HEK293T (cell line): ENCODE results near the gene NDEL1.

ENCODE experiments used
- CTCF ChIA-PET: fragments of 350-600 bp; formaldehyde crosslinking; extraction: SDS; loops from one replicate; lab custom pipeline; 2021; ENCODE audit warnings: antibody characterized with exemption, inconsistent platforms; lab: Yijun Ruan, JAX
- POLR2A ChIA-PET: fragments of 350-600 bp; formaldehyde crosslinking; extraction: SDS; loops from one replicate; lab custom pipeline; 2020; ENCODE audit warnings: antibody characterized with exemption, inconsistent platforms; lab: Yijun Ruan, JAX
- DNase-seq: peaks from one replicate; pipeline ENCODE4 v3.0.0; 2012; ENCODE audit warnings: mixed read lengths; ENCODE audit errors: extremely low spot score
- ARNT ChIP-seq: fragments of 450-650 bp; IDR thresholded peaks from 2 replicates; pipeline ENCODE4 v1.6.1; 2017; ENCODE audit warnings: mild to moderate bottlenecking
- CTBP1 ChIP-seq: fragments of 450-650 bp; IDR thresholded peaks from 2 replicates; pipeline ENCODE4 v1.6.1; 2016; ENCODE audit warnings: borderline replicate concordance
- ELF4 ChIP-seq: fragments of 450-650 bp; IDR thresholded peaks from 2 replicates; pipeline ENCODE4 v1.6.1; 2017; ENCODE audit warnings: antibody characterized with exemption
- FOXA1 ChIP-seq: fragments of 450-650 bp; IDR thresholded peaks from 2 replicates; pipeline ENCODE4 v1.6.1; 2016; ENCODE audit warnings: mild to moderate bottlenecking
- FOXK2 ChIP-seq: fragments of 450-650 bp; IDR thresholded peaks from 2 replicates; pipeline ENCODE4 v1.6.1; 2016; ENCODE audit warnings: mild to moderate bottlenecking
- FOXM1 ChIP-seq: fragments of 450-650 bp; IDR thresholded peaks from 2 replicates; pipeline ENCODE4 v1.6.1; 2017; ENCODE audit warnings: mild to moderate bottlenecking, borderline replicate concordance
- HDGF ChIP-seq: fragments of 450-650 bp; IDR thresholded peaks from 2 replicates; pipeline ENCODE4 v1.6.1; 2017; ENCODE audit warnings: antibody characterized with exemption, borderline replicate concordance
- L3MBTL2 ChIP-seq: fragments of 450-650 bp; conservative IDR thresholded peaks from 2 replicates; pipeline ENCODE4 v1.6.1; 2016; ENCODE audit warnings: mild to moderate bottlenecking
- LEF1 ChIP-seq: fragments of 450-650 bp; IDR thresholded peaks from 2 replicates; pipeline ENCODE4 v1.6.1; 2017; ENCODE audit warnings: mild to moderate bottlenecking, borderline replicate concordance
- PKNOX1 ChIP-seq: fragments of 450-650 bp; IDR thresholded peaks from 2 replicates; pipeline ENCODE4 v1.6.1; 2016
- SP1 ChIP-seq: fragments of 450-650 bp; IDR thresholded peaks from 2 replicates; pipeline ENCODE4 v1.6.1; 2017
- SUZ12 ChIP-seq: fragments of 450-650 bp; IDR thresholded peaks from 2 replicates; pipeline ENCODE4 v1.6.1; 2016; ENCODE audit warnings: mild to moderate bottlenecking
- TARDBP ChIP-seq: fragments of 450-650 bp; IDR thresholded peaks from 2 replicates; pipeline ENCODE4 v1.6.1; 2016
- ZNF384 ChIP-seq: fragments of 450-650 bp; IDR thresholded peaks from 2 replicates; pipeline ENCODE4 v1.6.1; 2016

Gene NDEL1

GRCh38 chr17:8435245-8436168 lies at the start of gene NDEL1:
NDEL1 (plus strand) TSS chr17:8435884; CDS start chr17:8444272, 8,388 bp downstream.
- CTCF ChIA-PET: no interaction called here

GRCh38 chr17:8386841-8387240 lies 48.8 kb upstream of the NDEL1 start:
- ChIA-PET POLR2A (no interaction called here), CTCF (interaction anchor here (0.5 to 0.9 kb wide), 2 partner anchors 19 to 399 kb away, joined by 3 to 4 read pairs; no protein-coding TSS in a partner anchor)
- TF ChIP-seq FOXM1 (no peak), LEF1 (no peak), SP1 (no peak), CTBP1 (no peak), ELF4 (no peak), TARDBP (no peak), ARNT (no peak), HDGF (no peak), ZNF384 (no peak)
- no peak for DNase-seq

More at GRCh38 chr17:8435245-8436168, at the start of gene NDEL1:
- POLR2A ChIA-PET: interaction anchor here (0.5 to 1.7 kb wide), 21 partner anchors 8 to 310 kb away, joined by 3 to 17 read pairs (median 4); partner anchors contain the start of genes RNF222 and SLC25A35
- TF ChIP-seq L3MBTL2 (no peak), LEF1 (peak; percentile 67; the same call in 1 of the 2 replicates), PKNOX1 (peak; percentile 40; the same call in 1 of the 2 replicates)
- peak; percentile 99 for DNase-seq

- no peak for TF ChIP-seq SP1
- TF ChIP-seq ARNT: no peak
- ChIA-PET CTCF (interaction anchor here (0.9 kb wide), 1 partner anchor 398 kb away, joined by 3 read pairs; no protein-coding TSS in a partner anchor), POLR2A (interaction anchor here (0.7 to 1.2 kb wide), 2 partner anchors 19 to 48 kb away, joined by 3 read pairs; partner anchors contain the start of gene NDEL1)
- no peak for DNase-seq
Observed at GRCh38 chr17:8387914-8388651, 47.6 kb upstream of the NDEL1 start.

GRCh38 chr17:8391711-8392110 lies 44.0 kb upstream of the NDEL1 start:
- CTCF ChIA-PET: no interaction called here
- no peak for DNase-seq
- TF ChIP-seq CTBP1 (no peak), PKNOX1 (no peak), FOXA1 (no peak), L3MBTL2 (no peak), ZNF384 (no peak), FOXM1 (no peak)
- POLR2A ChIA-PET: interaction anchor here (0.7 to 2.3 kb wide), 3 partner anchors 8 to 44 kb away, joined by 3 to 6 read pairs (median 3); partner anchors contain the start of gene NDEL1

GRCh38 chr17:8392274-8392673 lies 43.4 kb upstream of the NDEL1 start:
- CTCF ChIA-PET: no interaction called here
- no peak for TF ChIP-seq FOXM1
- TF ChIP-seq FOXA1: no peak
- TF ChIP-seq CTBP1: no peak
- TF ChIP-seq SUZ12: no peak
- TF ChIP-seq L3MBTL2: no peak
- TF ChIP-seq HDGF: no peak
- POLR2A ChIA-PET: interaction anchor here (0.7 to 2.3 kb wide), 4 partner anchors 9 to 200 kb away, joined by 3 to 6 read pairs (median 3); partner anchors contain the start of gene NDEL1
- DNase-seq: no peak

GRCh38 chr17:8392674-8393469 lies 42.8 kb upstream of the NDEL1 start:
- ChIA-PET POLR2A (interaction anchor here (0.6 to 2.3 kb wide), 4 partner anchors 10 to 201 kb away, joined by 3 to 6 read pairs (median 3); partner anchors contain the start of gene NDEL1), CTCF (no interaction called here)
- TF ChIP-seq FOXM1: no peak
- TF ChIP-seq HDGF: no peak
- TF ChIP-seq ELF4: no peak
- TF ChIP-seq ZNF384: no peak
- no peak for TF ChIP-seq FOXK2
- DNase-seq: no peak
